Activated CD4-positive, alpha-beta T cell treated with anti-CD3 and anti-CD28 coated beads, Interleukin-2, amount 50 U/mL, for 16 hours (primary cell): ENCODE measurements around the gene LGALS7B.
"Not testable (repeated sequence)": the region's sequence is repeated elsewhere in the genome, so short reads cannot be mapped to it uniquely, and the experiment has no call there.

Experiments used
- DNase-seq: peaks from one replicate; pipeline ENCODE4 v3.0.0-alpha.2; 2020

The LGALS7B gene

GRCh38 chr19:38788478-38789243 is at the start of gene LGALS7B:
Gene LGALS7B, plus strand, starts transcription at chr19:38789200. Its CDS starts 27 bp downstream, at chr19:38789227.
- DNase-seq = no peak

GRCh38 chr19:38739440-38740256 is 49.4 kb upstream of the LGALS7B start:
- no peak for DNase-seq

- DNase-seq = no peak
Measured at GRCh38 chr19:38740257-38740592, 48.8 kb upstream of the LGALS7B start.

DNA sequence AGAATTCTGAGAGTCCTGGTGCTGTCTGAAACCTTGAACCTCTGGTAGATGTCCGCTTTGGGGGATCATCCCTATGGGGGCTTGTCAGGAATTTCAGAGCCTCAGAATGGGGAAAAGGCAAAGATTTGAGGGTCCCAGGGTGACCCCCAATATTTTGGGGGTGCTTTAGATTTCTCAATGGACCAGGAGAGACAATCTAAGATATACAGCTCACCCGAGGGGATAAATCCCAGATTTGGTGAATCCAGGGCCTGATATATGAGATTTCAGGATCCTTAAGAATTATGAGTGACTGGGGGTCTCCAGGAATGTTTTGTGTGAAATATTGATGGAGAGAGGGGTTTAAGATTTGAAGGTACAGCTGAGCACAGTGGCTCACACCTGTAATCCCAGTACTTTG is 48.1 kb upstream of the LGALS7B start:
- DNase-seq = no peak

DNA sequence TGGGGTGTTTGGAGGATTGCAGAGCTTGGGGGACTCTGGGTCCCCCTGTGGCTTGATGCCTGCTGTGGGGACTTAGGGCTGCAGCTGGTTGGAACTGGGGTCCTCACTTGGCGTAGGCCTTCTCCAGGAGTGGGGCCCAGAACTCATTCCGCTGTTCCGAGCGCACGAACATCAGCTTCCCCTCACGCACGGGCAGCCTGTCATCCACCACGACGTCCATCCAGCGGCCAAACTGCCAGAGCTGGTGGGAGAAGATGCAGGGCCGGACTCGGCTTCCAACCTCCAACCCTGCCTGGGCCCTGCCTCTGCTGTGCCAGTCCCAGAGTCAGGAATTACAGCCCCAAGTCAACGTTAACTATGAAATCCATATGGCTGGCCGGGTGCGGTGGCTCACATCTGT is 47.3 kb upstream of the LGALS7B start:
- DNase-seq = no peak

DNA sequence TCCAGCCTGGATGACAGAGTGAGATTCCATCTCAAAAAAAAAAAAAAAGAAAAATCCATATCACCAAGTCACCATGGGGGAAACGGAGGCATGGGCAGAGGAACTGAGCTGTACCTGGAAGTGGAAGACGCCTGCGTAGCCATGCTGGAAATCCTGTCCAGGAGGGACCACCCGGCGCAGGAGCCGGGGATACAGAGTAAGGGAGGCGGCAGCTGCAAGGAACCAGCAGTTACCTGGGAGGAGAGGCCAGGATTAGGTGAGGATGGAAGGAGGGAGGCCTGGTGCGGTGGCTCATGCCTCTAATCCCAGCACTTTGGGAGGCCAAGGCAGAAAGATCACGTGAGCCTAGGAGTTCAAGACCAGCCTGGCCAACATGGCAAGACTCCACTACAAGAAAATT is 46.7 kb upstream of the LGALS7B start:
- no peak for DNase-seq

DNA sequence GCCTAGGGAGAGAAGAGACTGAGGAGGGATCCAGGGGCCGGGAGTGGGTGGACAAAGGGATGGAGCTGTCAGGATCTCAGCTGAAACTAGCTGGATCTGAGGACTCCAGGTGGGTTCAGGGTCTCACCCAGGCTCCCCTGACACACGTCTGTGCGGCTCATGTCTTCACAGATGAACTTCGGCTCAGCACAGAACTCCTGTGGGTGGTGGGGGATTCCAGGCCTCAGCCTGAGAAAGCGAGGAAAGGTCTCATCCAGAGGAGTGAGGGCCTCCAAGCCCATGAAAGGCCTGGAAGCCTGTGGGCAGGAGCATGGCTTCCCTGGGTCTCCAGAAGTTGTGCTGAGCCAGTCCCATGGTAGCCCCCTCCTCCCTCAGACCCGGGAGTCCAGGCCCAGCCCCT is 46.1 kb upstream of the LGALS7B start:
- no peak for DNase-seq

DNA sequence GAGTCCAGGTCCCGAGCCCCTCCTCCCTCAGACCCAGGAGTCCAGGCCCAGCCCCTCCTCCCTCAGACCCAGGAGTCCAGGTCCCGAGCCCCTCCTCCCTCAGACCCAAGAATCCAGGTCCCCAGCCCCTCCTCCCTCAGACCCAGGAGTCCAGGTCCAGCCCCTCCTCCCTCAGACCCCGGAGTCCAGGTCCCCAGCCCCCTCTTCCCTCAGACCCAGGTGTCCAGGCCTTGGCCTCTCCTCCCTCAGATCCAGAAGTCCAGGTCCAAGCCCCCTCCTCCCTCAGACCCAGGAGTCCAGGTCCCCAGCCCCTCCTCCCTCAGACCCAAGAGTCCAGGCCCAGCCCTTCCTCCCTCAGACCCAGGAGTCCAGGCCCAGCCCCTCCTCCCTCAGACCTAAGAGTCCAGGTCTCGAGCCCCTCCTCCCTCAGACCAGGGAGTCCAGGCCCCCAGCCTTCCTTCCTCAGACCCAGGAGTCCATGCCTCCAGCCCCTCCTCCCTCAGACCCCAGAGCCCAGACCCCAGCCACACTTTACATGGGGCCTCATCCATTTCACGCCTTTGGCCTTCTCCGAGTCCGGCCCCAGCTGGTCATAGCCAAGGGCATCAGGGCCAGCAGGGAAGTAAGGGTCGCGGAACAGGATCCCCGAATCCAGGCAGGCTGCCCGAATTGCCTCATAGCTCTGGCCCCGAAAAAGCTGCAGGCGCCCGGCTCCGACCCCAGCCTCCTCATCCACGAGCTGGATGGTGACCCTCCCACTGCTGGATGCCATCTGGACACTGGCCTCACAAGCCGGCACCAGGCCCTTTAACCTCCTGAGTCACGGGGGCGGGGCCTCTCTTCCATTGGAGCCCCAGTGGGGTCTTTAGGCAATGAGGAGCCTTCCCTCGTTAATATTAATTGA is 45.4 kb upstream of the LGALS7B start:
- DNase-seq = no peak

- no peak for DNase-seq
Measured at GRCh38 chr19:38744298-38744681, 44.7 kb upstream of the LGALS7B start, which contains the start of gene CAPN12. Gene CAPN12, minus strand, starts transcription at chr19:38744474. Its CDS starts 309 bp downstream, at chr19:38744165.

DNA sequence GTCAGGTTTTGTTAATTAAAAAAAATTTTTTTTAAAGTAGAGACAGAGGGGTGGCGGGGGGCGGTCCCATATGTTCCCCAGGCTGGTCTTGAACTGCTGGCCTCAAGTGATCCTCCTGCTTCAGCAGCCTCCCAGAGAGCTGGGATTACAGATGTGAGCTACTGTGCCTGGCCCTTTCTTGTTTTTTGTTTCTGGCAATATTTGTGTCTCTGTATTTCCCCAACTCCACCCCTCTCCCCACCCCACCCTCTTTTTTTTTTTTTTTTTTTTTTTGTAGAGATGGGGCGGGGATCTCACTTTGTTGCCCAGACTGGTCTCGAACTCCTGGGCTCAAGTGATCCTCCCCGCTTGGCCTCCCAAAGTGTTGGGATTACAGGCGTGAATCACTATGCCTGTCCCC is 44.1 kb upstream of the LGALS7B start:
- DNase-seq = no peak

GRCh38 chr19:38745316-38745715 is 43.7 kb upstream of the LGALS7B start:
- no peak for DNase-seq

GRCh38 chr19:38753783-38754182 is 35.2 kb upstream of the LGALS7B start:
- not testable (repeated sequence) for DNase-seq

DNA sequence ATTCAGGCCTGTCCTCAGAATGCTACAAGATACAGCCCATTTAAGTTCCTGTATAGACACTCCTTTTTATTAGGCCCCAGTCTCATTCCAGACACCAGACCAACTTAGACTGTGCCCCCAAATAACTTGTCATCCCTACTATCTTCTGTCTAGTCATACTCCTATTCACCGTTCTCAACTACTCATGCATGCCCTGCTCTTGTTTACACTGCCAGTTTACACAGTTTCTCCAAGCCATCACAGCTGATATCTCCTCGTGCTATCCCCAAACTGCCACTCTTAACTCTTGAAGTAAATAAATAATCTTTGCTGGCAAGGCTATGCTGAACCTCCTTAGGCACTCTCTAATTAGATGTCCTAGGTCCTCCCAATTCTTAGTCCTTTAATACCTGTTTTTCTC is 34.8 kb upstream of the LGALS7B start:
- DNase-seq = not testable (repeated sequence)

DNA sequence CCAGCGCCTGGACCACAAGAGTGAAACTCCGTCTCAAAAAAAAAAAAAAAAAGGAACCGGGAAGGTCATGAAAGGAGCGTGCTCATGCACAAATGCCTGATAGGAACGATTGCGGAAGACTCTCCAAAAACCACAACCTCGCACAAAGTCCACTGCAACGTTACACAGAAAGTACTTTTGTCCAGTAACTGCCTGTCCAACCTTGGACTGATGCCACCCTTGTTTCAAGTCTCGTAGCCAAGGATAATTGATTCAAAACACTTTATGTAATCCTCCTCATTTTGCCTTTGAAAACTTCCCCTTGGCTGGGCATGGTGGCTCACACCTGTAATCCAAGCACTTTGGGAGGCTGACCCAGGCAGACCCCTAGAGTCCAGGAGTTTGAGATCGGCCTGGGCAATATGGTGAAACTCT is 29.4 kb upstream of the LGALS7B start:
- no peak for DNase-seq

DNA sequence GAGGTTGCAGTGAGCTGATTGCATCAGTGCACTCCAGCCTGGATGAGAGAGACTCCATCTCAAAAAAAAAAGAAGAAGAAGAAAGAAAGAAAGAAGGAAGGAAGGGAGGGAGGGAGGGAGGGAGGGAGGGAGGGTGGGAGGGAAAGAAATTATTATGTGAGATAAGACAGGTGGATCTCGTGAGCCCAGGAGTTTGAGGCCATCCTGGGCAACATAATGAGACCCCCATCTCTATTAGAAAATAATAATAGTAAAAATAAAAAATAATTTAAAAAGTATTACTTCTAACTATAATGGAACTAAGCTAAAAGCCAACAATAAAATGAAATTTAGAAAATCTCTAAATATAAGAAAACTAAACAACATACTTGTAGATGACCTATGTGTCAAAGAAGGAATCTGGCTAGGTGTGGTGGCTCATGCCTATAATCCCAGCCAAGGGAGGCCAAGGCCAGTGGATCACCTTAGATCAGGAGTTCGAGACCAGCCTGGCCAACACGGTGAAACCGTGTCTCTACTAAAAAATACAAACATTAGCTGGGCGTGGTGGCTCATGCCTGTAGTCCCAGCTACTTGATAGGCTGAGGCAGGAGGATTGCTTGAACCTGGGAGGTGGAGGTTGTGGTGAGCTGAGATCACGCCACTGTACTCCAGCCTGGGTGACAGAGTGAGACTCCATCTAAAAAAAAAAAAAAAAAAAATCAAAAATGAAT is 28.0 kb upstream of the LGALS7B start:
- not testable (repeated sequence) for DNase-seq

GRCh38 chr19:38761884-38762389 is 27.1 kb upstream of the LGALS7B start:
- not testable (repeated sequence) for DNase-seq

DNA sequence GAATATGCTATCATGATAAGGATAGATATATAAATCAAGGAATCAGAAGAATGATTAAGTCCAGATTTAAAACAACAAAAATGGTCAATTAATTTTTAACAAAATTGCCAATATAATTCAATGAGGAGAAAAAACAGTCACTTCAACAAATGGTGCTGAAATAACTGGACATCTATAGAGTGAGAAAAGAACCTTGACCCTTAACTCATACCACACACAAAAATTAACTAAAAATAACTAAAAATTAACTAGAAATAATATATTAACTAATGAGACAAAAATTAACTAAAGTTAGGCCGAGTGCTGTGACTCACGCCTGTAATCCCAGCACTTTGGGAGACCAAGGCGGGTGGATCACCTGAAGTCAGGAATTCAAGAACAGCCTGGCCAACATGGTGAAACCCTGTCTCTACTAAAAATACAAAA is 25.2 kb upstream of the LGALS7B start:
- DNase-seq = no peak

DNA sequence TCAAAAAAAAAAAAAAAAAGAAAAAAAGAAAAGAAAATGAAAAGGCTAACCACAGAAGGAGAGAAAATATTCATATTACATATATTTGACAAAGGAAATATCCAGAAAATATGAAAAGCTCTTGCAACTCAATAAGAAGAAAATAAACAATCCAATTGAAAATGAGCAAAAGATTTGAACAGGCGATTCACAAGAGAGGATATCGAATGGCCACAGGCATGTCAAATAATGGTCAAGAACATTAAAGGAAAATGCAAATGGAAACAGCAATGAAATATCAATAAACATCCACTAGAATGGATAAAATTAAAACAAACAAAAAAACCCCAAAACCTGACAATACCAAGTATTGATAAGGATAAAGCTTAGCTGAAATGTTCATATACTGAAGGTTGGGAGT is 23.8 kb upstream of the LGALS7B start:
- DNase-seq = no peak

GRCh38 chr19:38766276-38767047 is 22.5 kb upstream of the LGALS7B start:
- DNase-seq = no peak

DNA sequence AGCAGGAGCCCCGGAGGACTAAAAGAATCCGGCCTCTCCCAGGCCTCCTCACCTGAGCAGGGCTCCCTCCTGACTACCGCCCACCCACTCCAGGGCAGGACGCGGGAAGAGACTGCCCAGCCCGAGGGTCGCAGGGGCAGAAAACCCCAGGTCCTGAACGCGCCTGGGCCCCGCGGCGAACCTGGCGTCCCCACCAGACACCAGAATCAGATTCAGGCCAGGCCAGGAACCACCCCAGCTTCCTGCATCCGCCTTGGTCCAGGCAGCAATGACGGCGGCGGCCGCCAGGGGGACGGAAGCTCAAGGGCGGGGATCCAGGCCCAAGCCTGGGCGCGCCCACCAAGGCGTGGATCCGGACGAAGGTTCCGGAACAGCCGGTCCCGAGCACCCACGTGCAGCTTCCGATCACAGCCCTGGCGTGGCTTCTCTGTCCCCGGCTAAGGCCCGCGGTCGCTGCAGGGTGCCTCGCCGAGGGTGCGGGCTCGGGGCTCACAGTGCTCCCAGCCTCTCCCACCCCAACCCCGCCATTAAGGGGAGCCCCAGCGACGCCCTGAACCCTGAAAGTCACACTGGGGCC is 19.3 kb upstream of the LGALS7B start:
- DNase-seq = peak; percentile 90
